LNCAP (cell line): ENCODE data around the gene TUBGCP3.
A peak's percentile ranks its signal among the peaks of the same experiment; 100 is the strongest.

Experiments used
- CTCF ChIP-seq: fragments of 450-650 bp; IDR thresholded peaks from 2 replicates; pipeline ENCODE4 v1.5.1; 2017; ENCODE audit warnings: mild to moderate bottlenecking

TUBGCP3 gene

GRCh38 chr13:112606109-112607001 lies 18.4 kb upstream of the TUBGCP3 start:
- peak; percentile 83 for TF ChIP-seq CTCF

DNA sequence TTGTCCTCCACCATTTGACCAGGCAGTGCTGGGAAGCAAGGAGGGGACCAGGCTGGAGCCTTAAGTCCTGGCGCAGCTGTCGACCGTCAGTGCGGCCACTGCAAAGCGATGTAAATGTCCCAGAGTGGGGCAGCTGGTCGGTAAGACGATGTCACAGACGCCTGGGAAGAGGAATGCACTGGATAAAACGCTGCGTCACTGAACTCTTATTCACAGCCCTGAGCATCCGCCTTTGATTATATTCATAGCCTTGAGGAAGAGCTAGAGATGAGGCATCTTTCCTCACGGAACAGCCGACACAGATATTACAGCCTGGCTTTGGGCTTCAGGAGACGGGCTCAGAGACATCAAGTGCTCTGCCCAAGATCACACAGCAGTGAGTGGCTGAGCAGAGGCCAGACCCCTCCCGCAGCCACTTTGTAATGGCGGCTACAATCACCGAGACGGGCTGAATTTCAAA lies 17.6 kb upstream of the TUBGCP3 start:
- TF ChIP-seq CTCF: no peak

DNA sequence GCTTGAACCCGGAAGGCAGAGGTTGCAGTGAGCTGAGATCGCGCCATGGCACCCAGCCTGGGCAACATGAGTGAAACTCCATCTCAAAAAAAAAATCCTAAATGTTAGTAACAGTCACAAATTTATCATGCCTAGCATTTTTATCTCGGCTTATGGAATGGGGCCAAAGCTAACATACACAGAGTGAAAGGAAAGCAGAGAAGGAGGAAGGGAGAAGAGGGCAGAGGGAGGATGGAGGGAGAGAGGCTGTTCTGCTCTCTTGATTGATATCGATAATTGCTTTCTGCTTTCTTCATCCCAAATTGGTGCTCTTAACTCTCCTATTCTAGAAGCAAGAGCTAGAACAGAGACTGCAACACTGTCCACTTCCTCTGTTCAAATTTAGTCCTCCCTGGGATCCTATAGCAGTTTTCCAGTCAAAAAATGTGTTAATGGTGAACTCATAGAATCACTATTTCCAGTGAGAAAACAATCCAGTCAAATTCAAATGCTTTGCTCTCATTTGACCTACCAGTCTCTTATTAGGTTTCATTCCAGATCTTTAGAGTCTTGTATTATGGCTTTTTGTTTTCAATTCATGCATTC lies 15.8 kb upstream of the TUBGCP3 start:
- no peak for TF ChIP-seq CTCF

DNA sequence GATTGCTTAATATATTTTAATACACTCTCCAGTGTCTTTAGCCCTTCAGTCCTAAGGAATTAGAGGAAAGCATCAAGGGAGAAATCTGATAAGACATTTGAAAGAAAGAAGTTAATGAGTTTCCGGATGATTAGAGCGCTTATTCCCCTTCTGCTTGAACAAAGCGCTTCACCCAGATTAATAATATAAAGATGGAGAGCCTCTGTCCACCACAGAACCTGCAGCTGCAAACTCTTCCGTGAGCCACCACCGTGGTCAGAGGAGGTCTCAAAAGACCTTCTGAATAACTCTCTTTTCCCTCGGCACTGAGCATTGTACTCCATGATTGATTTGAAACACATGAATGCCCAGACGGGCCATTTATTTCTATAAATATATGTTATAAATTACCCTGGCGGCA lies 14.2 kb upstream of the TUBGCP3 start:
- TF ChIP-seq CTCF: no peak

DNA sequence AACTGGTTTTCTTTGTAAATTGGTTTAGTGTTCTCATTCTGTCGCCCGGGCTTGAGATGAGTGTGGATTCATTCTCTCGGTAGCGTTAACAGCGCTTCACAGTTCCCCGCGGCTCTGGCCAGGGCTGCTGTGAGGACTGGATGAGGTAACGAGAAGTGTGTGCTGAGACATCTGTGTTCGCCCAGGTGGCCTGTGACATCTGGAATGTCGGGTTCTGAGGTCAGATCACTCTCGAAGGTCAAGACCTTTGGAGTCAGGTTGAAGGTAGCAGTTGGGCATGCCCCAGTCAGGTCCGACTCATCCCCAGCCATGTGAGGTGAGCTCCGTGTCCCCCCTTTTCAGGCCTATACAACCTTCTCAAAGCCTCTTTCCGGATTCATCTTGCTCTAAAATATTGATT lies 13.4 kb upstream of the TUBGCP3 start:
- no peak for TF ChIP-seq CTCF

DNA sequence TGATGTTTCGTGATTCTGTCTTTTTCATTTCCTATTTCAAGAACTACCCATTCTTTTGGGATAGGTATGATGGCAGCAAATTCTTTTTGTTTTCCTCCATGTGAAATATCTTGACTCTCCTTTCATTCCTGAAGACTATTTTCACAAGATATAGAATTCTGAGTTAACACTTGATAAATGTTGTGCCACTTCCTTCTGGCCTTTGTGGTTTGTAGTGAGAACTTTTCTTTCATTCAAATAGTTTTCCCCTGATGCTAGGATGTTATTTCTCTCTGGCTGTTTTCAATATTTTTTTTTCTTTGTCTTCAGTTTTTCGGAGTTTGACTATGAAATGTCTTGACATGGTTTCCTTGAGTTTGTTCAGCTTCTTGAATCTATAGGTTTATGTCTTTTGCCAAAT lies 8.3 kb upstream of the TUBGCP3 start:
- no peak for TF ChIP-seq CTCF

DNA sequence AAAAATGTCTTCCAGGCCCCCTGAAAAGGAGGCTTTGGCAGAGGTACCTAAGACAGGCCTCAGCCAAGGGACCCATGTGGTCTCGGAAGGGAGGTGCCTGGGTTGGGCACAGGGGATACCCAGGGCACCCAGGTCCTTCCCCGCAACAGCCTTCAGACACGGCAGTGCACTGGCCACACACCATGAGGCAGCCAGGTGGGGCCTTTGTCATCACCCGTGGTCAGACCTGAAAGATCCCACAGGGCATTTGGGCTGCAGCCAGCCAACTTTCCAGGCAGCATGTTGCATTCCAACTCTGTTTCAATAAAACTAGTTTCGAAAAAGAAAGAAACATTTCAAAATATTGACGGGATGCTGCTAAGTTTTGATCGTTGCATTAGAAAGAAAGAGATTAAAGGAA lies 4.7 kb upstream of the TUBGCP3 start:
- no peak for TF ChIP-seq CTCF
